Measurements from ENCODE around the gene FAT3. TPM values are rescaled to one million over a fixed set of nuclear protein-coding genes. Genes with fewer than 3 reads are reported as not detected.

The FAT3 gene
- total and polyA plus RNA-seq, 10 of the 15 experiments (the other 5 are each of a cell fraction or from before 2014, with no cell fraction given) = under 0.01 to 0.04 (median 0.01) TPM; not detected in 7

DNA sequence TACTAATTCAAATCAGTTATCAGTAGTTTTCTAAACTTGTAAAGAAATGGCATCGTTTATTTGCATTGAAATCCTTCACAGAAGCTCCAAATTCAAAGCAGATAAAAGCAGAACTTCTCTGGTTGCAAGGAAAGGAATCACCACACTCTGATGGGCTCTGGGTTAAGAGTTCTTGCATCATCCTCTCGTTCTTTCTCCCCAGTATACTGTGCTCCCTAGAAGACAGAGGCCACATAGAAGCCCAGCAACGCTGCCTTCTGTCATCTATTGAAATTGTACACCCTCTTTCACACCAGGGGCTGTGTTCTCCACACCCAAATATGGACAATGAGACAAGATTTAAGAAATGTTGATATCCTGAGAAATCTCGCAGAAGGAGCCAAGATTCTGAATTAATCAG lies 29.3 kb downstream of the FAT3 start (continued):
- no peak for TF ChIP-seq ZNF24 (IDR thresholded peaks at IDR 0.05)

DNA sequence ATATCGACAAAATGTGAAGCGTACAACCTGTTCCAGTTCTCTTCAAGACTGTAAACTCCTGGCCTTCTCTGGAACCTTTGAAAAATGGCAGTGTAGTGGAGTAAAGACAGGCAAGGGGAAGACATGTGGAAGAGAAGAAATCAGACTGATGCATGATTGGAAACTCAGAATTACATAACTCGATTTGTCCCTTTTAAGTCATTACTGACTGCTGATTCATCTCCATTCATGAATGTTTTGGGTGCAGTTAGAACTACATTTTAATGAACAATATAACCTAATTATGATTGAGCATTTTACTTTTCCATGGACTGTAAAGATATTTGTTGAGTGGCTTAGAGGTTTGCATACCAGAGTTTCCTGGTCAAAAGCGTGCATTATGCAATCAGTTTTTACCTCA lies 32.9 kb downstream of the FAT3 start:
- no peak for DNase-seq (ENCODE audit: low read depth, low spot score)
- in situ Hi-C loops (cut with MboI) = no loop called here
- no peak overlapping the region for H3K4me3 ChIP-seq
- TF ChIP-seq FOXK2 (IDR thresholded peaks at IDR 0.05) (no peak), NFYA (IDR thresholded peaks at IDR 0.05; ENCODE audit: borderline replicate concordance, low read depth, low read length) (no peak), SP1 (IDR thresholded peaks at IDR 0.05; ENCODE audit: low read depth, low read length) (no peak), ZNF274 (IDR thresholded peaks at IDR 0.05; ENCODE audit: insufficient read depth, insufficient read length) (no peak), HDAC2 (IDR thresholded peaks at IDR 0.05) (no peak)
- TF ChIP-seq, protein P1, sequence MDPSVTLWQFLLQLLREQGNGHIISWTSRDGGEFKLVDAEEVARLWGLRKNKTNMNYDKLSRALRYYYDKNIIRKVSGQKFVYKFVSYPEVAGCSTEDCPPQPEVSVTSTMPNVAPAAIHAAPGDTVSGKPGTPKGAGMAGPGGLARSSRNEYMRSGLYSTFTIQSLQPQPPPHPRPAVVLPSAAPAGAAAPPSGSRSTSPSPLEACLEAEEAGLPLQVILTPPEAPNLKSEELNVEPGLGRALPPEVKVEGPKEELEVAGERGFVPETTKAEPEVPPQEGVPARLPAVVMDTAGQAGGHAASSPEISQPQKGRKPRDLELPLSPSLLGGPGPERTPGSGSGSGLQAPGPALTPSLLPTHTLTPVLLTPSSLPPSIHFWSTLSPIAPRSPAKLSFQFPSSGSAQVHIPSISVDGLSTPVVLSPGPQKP (IDR thresholded peaks at IDR 0.05; ENCODE audit: low read depth, low read length) = no peak
- TF ChIP-seq, protein P2, sequence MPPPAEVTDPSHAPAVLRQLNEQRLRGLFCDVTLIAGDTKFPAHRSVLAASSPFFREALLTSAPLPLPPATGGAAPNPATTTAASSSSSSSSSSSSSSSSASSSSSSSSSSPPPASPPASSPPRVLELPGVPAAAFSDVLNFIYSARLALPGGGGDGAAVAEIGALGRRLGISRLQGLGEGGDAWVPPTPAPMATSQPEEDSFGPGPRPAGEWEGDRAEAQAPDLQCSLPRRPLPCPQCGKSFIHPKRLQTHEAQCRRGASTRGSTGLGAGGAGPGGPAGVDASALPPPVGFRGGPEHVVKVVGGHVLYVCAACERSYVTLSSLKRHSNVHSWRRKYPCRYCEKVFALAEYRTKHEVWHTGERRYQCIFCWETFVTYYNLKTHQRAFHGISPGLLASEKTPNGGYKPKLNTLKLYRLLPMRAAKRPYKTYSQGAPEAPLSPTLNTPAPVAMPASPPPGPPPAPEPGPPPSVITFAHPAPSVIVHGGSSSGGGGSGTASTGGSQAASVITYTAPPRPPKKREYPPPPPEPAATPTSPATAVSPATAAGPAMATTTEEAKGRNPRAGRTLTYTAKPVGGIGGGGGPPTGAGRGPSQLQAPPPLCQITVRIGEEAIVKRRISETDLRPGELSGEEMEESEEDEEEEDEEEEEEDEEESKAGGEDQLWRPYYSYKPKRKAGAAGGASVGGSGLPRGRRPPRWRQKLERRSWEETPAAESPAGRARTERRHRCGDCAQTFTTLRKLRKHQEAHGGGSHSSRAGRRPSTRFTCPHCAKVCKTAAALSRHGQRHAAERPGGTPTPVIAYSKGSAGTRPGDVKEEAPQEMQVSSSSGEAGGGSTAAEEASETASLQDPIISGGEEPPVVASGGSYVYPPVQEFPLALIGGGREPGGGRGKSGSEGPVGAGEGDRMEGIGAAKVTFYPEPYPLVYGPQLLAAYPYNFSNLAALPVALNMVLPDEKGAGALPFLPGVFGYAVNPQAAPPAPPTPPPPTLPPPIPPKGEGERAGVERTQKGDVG (CRISPR knock-in tag; IDR thresholded peaks at IDR 0.05) = no peak
- TF ChIP-seq, protein P3, sequence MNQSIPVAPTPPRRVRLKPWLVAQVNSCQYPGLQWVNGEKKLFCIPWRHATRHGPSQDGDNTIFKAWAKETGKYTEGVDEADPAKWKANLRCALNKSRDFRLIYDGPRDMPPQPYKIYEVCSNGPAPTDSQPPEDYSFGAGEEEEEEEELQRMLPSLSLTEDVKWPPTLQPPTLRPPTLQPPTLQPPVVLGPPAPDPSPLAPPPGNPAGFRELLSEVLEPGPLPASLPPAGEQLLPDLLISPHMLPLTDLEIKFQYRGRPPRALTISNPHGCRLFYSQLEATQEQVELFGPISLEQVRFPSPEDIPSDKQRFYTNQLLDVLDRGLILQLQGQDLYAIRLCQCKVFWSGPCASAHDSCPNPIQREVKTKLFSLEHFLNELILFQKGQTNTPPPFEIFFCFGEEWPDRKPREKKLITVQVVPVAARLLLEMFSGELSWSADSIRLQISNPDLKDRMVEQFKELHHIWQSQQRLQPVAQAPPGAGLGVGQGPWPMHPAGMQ (IDR thresholded peaks at IDR 0.05; ENCODE audit: borderline replicate concordance) = no peak
- TF ChIP-seq, protein P4, sequence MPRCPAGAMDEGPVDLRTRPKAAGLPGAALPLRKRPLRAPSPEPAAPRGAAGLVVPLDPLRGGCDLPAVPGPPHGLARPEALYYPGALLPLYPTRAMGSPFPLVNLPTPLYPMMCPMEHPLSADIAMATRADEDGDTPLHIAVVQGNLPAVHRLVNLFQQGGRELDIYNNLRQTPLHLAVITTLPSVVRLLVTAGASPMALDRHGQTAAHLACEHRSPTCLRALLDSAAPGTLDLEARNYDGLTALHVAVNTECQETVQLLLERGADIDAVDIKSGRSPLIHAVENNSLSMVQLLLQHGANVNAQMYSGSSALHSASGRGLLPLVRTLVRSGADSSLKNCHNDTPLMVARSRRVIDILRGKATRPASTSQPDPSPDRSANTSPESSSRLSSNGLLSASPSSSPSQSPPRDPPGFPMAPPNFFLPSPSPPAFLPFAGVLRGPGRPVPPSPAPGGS (IDR thresholded peaks at IDR 0.05; ENCODE audit: borderline replicate concordance, insufficient read depth, low read depth, low read length, poor library complexity, severe bottlenecking) = no peak
- H3K4me1 ChIP-seq (ENCODE audit: control insufficient read depth, insufficient read depth, low read length) = no peaks in the 10 kb centered on the region
- WGBS (ENCODE audit: insufficient coverage, insufficient replicate concordance, low lambda C conversion rate, missing lambda C conversion rate) = 13% methylated on average over 4 of the region's 4 CpGs
- POLR2A ChIA-PET = no interaction called here
- CTCF ChIA-PET = no interaction called here
- no peak overlapping the region for H3K27ac ChIP-seq (ENCODE audit: control insufficient read depth, insufficient read depth)
- no peaks in the 10 kb centered on the region for H3K36me3 ChIP-seq (ENCODE audit: control insufficient read depth in 2 of 2, insufficient read depth in 2 of 2, low read length in 1 of 2)
- BruUV-seq (replicated peaks) = no TSS peak
- no peaks in the 10 kb centered on the region for H4K20me1 ChIP-seq (ENCODE audit: control insufficient read depth, insufficient read depth)
- intact Hi-C loops (cut with micrococcal nuclease; ENCODE audit: unreplicated experiment) = no loop called here
- no peaks in the 10 kb centered on the region for H3K9me3 ChIP-seq (replicated peaks; ENCODE audit: control insufficient read depth, insufficient read depth, low read length)
- no peak for FAIRE-seq
- no peak for ATAC-seq
- no peak overlapping the region for H2AFZ ChIP-seq (ENCODE audit: control insufficient read depth, low read depth, low read length)
- H3K4me2 ChIP-seq (ENCODE audit: control insufficient read depth, insufficient read depth) = no peak overlapping the region
- no peak overlapping the region for H3K9ac ChIP-seq (ENCODE audit: control insufficient read depth, insufficient read depth, low read length)
- SMC1A ChIA-PET (ENCODE audit: uncharacterized antibody, unreplicated experiment) = no interaction called here
- H3K27me3 ChIP-seq (replicated peaks in 1 of 2; ENCODE audit: control insufficient read depth in 2 of 2, insufficient read depth in 2 of 2, low read length in 1 of 2) = no peaks in the 10 kb centered on the region
- no peaks in the 10 kb centered on the region for H3K79me2 ChIP-seq (ENCODE audit: control insufficient read depth, insufficient read depth, low read length)
- RAD21 ChIA-PET (ENCODE audit: unreplicated experiment) = no interaction called here
